GM21717 (cell line): ENCODE results near the gene METTL2B.
A peak's percentile ranks its signal among the peaks of the same experiment; 100 is the strongest.
"Not testable (repeated sequence)": the region's sequence is repeated elsewhere in the genome, so short reads cannot be mapped to it uniquely, and the experiment has no call there.

ENCODE experiments used
- ATAC-seq: cut with Tn5 transposase; IDR thresholded peaks from one replicate; pipeline ENCODE4 v1.9.1; 2021; ENCODE audit warnings: mild to moderate bottlenecking, moderate library complexity; ENCODE audit not compliant: unreplicated experiment

METTL2B gene

DNA sequence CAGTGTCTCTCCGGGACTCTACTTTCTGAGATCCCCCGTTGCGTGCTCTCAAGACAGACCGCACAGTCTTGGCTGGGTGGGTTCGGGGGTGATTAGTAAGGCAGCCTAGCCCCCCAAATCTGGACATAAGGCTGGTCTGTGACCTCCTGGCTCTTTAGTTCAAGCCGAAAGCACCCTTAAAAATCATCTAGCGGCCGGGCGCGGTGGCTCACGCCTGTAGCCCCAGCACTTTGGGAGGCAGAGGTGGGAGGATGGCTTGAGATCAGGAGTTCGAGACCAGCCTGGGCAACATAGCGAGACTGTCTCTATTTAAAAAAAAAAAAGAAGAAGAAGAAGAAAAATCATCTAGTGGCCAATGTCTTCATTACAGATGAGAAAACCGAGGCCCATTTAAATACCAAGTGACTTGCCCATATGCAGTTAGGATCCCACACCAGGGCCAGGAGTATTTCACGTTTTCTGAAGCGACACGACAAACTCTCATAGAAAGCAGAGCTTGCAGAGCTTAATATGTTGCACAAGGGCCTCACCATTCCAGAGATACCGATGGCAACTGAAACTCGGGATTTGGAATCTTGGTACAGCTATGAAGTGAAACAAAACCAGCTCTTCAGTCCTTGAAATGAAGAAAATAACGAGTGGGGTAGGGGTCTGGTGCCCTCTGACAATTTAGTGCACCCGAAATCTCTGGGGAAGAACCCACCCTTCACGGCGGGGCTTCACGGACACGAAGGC, 21.6 kb upstream of the METTL2B start:
- ATAC-seq = no peak

DNA sequence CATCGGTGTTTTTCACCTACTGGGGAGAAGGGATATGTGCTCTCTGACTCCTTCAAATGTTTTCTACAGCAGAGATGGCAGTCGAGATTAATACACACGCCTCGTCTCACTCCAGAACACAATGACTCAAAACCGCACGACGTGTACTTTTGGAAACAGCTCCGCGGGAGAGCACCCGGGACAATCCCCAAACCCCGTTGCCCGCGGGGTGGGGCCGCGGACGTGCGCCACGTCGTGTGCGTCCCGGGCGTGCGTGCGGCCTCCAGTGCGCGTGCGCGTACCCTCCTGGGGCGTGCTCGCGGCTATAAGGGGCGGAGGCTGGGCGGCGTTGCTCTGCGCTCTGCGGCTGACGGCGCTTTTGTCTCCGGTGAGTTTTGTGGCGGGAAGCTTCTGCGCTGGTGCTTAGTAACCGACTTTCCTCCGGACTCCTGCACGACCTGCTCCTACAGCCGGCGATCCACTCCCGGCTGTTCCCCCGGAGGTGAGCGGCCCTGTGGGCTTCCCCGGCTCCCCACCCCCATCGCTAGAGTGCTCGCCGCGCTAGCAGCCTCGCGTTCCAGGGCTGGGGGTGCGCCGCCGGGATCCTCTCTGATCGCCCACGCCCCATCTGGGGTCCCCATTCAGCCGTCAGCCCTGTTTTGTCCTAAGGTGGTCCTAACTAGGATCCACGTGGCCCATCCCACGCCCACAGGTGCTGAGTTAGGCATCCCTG, 20.8 kb upstream of the METTL2B start, which contains the start of gene HILPDA:
HILPDA (plus strand) TSS at position 336 of the 712 bp plus-strand sequence. CDS start 1,391 bp downstream, outside the sequence.
- ATAC-seq = peak; percentile 74

DNA sequence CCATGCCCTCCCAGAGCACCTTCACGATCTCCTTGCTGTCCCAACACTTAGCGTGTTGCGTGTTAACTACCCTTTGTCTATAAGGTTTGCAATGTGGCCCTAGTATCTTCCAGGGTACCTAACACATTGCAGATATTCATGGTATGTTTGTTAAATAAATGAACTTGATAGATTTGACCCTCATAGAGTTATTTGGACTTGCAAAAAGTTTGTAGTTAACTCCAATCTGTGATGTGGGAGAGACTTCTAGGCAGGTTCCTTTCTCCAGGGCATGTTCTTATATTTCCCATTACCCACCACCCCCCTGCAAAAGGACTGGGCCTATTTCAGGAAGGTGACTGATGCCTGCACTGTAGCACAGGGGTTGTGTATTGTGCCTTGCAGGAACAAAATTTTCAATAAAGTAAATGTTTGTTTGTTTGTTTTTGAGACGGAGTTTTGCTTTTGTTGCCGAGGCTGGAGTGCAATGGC, 20.3 kb upstream of the METTL2B start:
- ATAC-seq = no peak

DNA sequence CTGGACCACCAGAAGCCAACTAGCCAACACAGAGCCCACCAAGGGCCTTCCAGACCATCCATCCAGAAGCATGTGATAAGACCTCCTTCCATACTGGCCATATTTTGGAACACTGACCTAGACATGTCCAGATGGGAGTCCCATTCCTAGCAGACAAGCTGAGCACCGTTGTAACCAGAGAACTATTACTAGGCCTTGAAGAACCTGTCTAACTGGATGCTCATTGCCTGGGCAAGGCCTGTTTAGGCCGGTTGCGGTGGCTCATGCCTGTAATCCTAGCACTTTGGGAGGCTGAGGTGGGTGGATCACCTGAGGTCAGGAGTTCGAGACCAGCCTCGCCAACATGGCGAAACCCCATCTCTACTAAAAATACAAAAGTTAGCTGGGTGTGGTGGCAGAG, 19.2 kb upstream of the METTL2B start:
- ATAC-seq = not testable (repeated sequence)

DNA sequence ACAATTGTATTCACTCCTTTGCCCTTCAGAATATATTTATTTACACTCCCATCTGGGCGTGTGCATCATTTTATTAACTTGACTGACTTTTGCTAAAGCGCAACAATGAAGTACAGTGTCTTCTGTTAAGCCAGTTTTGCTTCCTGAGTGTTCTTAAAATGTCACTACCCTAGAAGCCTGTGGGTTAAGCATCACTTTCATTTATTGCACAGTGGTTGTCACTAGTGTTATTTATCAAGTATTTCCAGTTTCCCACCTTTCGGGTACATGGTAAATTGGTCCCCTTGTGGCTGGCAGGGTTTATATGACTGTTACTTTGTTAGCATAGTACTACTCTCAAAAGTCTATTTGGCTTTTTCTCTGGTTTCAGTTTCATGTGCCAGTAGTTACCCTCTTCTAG, 17.6 kb upstream of the METTL2B start:
- peak; percentile 29 for ATAC-seq

DNA sequence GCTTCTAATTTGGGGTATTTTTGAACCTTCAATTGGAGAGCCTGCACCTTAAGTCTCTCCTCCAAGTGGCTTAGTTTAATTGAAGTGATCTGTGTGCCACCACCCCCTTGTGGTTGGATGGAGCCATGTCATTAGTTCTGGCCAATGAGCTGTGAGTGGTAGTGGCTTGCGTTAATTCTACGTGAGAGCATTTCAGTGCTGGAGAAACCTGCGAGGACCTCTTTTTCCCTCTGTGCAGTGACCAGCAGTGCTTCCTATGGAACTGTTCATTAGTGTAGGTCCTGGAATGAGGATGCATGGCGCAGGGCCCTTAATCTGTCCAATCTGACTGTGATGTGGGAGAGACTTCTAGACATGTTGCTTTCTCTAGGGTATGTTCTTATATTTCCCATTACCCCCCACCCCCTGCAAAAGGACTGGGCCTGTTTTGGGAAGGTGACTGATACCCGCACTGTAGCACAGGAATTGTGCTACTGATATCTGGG, 17.1 kb upstream of the METTL2B start:
- ATAC-seq = peak; percentile 37

DNA sequence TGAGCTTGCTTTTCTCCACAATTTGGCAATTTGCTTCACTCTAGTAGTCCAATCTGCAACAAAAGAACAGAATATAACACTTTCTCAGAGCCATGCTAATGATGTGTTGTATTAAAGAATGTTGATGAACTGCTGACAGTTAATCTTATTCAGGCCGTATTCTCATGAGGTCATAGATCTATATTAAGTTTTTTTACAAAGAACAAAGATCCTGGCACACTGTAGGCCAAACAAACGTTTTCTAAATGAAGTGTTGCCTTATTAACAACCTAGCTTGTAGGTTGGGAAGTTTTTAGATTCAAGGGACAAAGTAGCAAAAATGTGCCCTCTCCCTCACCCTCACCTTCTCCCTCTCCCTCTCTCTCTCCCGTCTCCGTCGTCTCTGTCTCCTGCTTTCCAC, 14.1 kb upstream of the METTL2B start:
- no peak for ATAC-seq

DNA sequence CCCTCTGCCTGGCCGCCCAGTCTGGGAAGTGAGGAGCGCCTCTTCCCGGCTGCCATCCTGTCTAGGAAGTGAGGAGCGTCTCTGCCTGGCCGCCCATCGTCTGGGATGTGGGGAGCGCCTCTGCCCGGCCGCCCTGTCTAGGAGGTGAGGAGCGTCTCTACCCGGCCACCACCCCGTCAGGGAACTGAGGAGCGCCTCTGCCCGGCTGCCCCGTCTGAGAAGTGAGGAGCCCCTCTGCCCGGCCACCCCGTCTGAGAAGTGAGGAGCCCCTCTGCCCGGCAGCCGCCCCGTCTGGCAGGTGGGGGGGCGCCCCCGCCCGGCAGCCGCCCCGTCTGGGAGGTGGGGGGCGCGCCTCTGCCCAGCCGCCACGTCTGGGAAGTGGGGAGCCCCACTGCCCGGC, 13.2 kb upstream of the METTL2B start:
- ATAC-seq = not testable (repeated sequence)

DNA sequence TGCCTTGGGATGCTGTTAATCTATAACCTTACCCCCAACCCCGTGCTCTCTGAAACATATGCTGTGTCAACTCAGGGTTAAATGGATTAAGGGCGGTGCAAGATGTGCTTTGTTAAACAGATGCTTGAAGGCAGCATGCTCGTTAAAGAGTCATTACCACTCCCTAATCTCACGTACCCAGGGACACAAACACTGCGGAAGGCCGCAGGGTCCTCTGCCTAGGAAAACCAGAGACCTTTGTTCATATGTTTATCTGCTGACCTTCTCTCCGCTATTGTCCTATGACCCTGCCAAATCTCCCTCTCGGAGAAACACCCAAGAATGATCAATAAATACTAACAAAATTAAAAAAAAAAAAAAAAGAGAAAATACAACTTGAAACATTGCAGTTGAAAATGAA, 12.6 kb upstream of the METTL2B start:
- not testable (repeated sequence) for ATAC-seq

DNA sequence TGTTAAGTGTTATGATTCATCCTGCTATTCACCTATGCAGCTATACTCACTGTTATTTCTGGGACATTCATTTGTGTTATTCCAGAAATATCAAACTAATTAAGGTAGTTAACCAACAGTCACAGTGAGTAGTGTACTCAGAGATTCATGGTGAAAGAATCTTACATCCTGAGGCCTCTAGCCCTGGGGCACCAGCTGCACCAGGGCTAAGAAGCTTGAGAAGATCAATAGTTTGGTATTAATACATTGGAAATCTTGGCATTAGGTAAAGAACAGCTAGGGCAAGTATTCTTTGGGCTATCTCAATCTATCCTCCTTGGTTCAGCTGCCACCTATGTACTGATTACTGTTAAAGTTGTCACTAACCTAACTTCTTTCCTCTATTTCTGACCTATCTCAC, 9.7 kb upstream of the METTL2B start:
- ATAC-seq = not testable (repeated sequence)

DNA sequence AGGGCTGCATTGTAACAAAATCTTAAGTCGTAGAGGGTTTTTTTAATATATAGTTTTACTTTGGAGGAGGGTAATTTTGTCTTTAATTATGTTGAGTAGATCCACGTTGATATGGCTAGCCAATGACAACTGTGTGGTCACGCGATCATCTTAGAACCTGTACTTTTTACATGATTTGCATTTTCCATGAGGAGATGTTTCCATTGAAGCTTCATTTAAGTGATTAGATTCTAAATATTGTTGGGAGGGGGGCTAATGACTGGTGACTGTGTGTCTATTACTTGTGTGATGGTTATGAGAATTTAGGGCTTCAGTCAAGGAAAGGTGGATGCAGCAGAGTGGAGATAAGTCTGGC, 765 bp downstream of the METTL2B start:
- ATAC-seq = not testable (repeated sequence)

DNA sequence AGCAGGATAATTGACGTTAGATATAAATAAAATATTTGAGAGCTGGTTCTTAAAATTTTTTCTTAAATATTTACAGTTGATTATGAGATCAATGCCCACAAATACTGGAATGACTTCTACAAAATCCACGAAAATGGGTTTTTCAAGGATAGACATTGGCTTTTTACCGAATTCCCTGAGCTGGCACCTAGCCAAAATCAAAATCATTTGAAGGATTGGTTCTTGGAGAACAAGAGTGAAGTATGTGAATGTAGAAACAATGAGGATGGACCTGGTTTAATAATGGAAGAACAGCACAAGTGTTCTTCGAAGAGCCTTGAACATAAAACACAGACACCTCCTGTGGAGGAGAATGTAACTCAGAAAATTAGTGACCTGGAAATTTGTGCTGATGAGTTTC, 2.5 kb downstream of the METTL2B start:
- not testable (repeated sequence) for ATAC-seq

DNA sequence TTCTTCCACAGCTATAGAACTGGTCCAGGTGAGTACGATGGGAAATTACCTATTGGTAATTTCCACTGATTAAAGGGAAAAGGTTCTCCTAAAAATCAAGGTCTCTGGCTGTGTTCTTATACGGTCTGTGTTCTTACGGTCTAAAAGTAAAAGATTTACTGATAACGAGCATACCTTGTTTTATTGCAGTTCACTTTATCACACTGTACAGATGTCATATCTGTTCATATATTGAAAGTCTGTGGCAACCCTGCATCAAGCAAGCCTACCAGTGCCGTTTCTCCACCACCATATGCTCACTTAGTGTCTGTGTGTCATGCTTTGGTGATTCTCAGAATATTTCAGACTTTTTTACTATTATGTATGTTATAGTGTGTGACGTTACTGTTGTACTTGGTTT, 11.6 kb downstream of the METTL2B start:
- ATAC-seq = not testable (repeated sequence)

DNA sequence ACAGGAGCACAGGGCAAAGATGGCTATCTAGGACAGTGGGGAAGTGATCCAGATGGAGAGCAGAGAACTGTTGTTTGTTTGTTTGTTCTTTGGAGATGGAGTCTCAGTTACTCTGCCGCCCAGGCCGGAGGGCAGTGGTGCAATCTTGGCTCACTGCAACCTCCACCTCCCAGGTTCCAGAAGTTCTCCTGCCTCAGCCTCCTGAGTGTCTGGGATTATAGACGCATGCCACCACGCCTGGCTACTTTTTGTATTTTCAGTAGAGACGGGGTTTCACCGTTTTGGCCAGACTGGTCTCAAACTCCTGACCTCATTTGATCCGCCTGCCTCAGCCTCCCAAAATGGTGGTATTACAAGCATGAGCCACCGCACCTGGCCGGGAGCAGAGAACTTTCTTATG, 20.9 kb downstream of the METTL2B start:
- ATAC-seq = no peak

DNA sequence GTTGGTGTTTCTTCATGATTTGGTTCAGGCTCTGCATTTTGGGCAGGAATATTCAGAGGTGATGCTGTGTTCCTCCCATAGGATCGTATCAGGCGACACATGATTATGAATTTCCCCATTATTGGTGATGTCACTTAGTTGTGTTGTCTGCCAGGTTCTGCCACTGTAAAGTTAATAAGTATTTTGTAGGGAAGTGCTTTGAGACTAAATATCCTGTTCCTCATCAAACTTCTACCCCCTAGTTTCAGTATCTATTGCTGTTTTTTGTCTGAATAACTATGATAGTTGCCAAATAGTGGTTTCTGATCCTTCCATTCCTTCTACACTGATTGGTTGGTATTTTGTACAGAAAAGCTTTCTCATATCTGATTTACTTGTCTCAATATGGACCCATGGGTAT, 28.9 kb downstream of the METTL2B start:
- not testable (repeated sequence) for ATAC-seq

DNA sequence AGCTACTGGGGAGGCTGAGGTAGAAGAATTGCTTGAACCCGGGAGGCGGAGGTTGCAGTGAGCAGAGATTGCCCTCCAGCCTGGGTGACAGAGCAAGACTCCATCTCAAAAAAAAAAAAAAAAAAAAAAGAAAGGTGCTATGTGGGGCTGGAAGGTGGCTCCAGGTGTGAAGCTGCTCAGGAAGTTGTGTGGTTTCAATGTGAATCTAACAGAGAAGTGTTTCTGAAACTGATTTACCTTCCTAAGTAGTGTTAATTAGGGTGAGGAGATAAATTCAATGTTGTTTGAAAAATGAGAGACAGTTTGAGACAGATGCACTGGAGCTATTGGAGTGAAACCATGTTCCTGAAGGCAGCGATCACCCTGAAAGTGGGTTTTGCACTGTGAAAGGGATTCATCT, 30.3 kb downstream of the METTL2B start:
- peak; percentile 50 for ATAC-seq

DNA sequence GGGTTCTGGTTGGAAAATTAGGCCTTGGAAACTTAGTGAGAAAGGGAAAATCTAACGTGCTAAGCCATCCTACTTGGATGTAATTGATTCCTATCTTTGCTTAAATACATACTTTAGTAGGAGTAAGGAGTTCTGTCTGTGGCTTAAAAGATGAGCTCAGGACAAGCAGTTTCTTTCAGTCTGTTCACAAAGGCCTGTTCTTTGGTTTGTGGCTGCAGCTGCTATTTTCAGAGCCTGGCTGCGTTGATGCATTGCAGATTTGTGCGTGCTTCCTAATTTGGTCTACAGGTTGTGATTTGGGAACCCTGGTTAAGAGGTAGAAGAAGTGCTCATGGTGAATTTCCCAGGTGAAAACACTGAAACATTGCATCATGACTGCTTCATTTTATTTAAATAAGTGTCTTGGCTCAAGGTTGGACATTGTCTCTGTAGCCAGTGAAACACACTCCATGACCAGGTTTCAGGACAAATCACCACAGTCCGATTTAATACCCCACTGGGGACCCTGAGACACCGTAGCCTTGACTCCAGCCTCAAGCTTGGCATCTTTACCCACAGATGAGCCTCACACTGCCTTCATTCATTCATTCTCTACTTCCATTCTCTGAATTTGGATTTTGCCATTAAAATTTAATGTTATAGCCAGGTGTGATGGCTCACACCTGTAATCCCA, 30.9 kb downstream of the METTL2B start:
- not testable (repeated sequence) for ATAC-seq

DNA sequence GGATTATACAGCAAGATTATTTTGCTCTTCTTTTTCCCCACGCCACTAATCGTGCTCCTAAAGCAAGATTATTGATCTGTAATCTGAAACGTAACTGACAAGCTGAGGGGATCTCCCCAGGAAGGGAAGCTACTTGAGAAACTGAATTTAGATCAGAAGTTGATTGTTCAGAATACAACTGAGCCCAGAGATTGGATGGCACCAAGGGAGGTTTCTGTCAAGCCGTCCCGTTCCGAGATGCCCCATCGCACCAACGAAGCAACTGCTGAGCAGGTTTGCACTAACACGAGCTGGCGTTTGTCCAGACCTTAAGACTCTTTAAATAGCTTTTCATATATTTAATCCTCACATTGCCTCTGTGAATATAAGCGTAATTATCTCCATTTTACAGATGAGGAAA, 35.1 kb downstream of the METTL2B start:
- not testable (repeated sequence) for ATAC-seq

DNA sequence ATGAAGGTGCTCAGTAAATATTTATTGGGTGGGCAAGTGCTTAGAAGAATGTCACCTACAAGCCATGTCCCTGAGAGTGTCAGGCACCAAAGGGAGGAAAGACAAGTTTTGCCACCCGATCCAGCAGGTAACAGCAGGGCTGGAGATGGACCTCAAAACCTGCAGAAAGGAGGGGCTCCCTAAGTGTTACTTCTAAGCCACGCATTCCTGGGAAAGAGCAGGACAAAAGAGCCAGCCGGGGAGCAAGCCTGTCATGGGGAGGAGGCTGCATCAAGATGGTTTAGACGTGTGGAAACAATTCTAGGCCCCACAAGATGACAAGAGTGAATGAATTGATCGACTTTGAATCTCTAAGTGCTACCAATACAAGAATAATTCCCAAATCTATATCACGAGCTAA, 38.7 kb downstream of the METTL2B start:
- ATAC-seq = not testable (repeated sequence)

DNA sequence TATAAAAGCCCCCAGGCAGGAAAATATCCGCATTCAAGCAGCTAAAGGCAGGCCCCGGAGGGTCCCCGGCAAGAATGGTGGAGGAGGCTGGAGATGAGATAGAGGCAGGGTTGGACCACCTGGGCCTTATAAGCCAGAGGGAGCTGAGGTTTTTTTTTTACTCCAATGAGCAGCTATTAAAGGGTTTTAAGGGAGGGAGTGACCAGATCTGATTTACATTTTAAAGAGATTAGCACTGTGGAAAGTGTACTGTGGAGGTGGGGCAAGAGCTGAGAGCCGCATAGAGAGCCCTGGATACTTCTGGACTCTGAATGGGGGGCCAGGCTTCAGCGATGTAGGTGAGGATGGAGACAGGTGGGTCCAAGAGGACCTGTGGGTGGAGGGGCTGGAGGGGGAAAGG, 40.5 kb downstream of the METTL2B start:
- not testable (repeated sequence) for ATAC-seq

DNA sequence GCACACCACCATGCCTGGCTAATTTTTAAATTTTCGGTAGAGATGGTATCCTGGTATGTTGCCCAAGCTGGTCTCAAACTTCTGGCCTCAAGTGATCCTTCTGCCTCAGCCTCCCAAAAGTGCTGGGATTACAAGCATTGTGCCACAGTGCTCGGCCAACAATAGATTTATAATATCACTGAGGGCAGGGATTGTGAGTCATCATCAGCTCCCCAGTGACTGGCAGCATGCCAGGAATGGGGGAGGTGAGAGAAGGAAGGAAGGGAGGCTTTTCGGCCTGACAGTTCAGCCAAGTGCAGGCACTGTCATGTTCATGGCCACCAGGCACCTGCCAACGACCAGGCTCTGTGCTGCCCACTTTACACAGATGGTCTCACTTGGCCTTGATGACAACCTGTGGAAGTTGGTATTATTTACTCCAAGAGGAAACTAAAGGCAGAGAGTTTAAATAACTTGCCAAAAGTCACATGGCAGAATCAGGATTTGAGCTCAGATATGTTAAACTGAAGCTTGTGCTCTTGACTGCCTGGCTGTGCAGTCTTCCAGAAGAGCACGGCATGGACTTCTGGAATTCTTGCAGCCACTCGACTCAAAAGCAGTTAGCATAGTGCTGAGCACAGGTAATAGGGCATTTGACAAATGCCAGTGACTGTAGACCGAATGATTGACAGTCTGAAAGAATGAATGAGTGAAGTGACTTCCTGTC, 46.8 kb downstream of the METTL2B start:
- not testable (repeated sequence) for ATAC-seq
